PC-3 (cell line): ENCODE measurements around the gene POLD4. TPM values are rescaled to one million over a fixed set of nuclear protein-coding genes. Genes with fewer than 3 reads are reported as not detected.

Source experiments
- ATAC-seq: fragments of 200-7000 bp; cut with Tn5 transposase; 2 replicates; pipeline ENCODE4 v1.9.1; 2020; ENCODE audit warnings: mild to moderate bottlenecking, moderate library complexity
- BruUV-seq: library from RNA; stranded (reverse); fragments of 400-500 nt; replicated peaks from 2 replicates; lab custom pipeline; 2021; lab: Mats Ljungman, UMichigan
- CTCF ChIA-PET: fragments of 300-600 bp; sonication (Branson Sonifier 250); formaldehyde crosslinking; loops from one replicate; lab custom pipeline; 2022; ENCODE audit warnings: antibody characterized with exemption; lab: Charles Lee
- POLR2A ChIA-PET: fragments of 300-600 bp; sonication (Branson Sonifier 250); formaldehyde crosslinking; loops from one replicate; lab custom pipeline; 2022; ENCODE audit warnings: antibody characterized with exemption; ENCODE audit not compliant: unreplicated experiment; lab: Charles Lee
- DNase-seq: peaks from one replicate; pipeline ENCODE4 v3.0.0-alpha.2; 2015
- H2AFZ ChIP-seq: fragments of 300-600 bp; sonication (generic); 2 replicates; pipeline ENCODE4 v1.6.0; 2016; ENCODE audit warnings: antibody characterized with exemption, low read length
- H3F3A ChIP-seq: fragments of 300-600 bp; sonication (generic); one replicate; pipeline ENCODE4 v1.6.0; 2017; ENCODE audit warnings: antibody characterized with exemption, low read length, control low read depth, mild to moderate bottlenecking; ENCODE audit not compliant: unreplicated experiment
- H3K27ac ChIP-seq: fragments of 300-600 bp; sonication (generic); 2 replicates; pipeline ENCODE4 v1.5.1; 2016; ENCODE audit warnings: mild to moderate bottlenecking, low read length
- H3K27me3 ChIP-seq: fragments of 300-600 bp; sonication (generic); 2 replicates; pipeline ENCODE4 v1.6.1; 2016; ENCODE audit warnings: low read length, mixed read lengths
- H3K36me3 ChIP-seq: fragments of 300-600 bp; sonication (generic); 2 replicates; pipeline ENCODE4 v1.6.1; 2016; ENCODE audit warnings: low read depth, mixed run types, low read length, mixed read lengths
- H3K4me1 ChIP-seq: fragments of 300-600 bp; sonication (generic); 2 replicates; pipeline ENCODE4 v1.5.1; 2016; ENCODE audit warnings: low read length; ENCODE audit not compliant: insufficient read depth
- H3K4me2 ChIP-seq: fragments of 300-600 bp; sonication (generic); 2 replicates; pipeline ENCODE4 v1.6.0; 2016; ENCODE audit warnings: low read length
- H3K4me3 ChIP-seq: fragments of 300-600 bp; sonication (generic); 2 replicates; pipeline ENCODE4 v1.5.1; 2016; ENCODE audit warnings: mild to moderate bottlenecking, low read length, mixed read lengths
- H3K79me2 ChIP-seq: fragments of 300-600 bp; sonication (generic); 2 replicates; pipeline ENCODE4 v1.6.1; 2017; ENCODE audit warnings: low read length, mixed read lengths
- H3K9ac ChIP-seq: fragments of 300-600 bp; sonication (generic); 2 replicates; pipeline ENCODE4 v1.6.0; 2016; ENCODE audit warnings: mild to moderate bottlenecking, low read length
- H3K9me2 ChIP-seq: fragments of 300-600 bp; sonication (generic); replicated peaks from 2 replicates; pipeline ENCODE4 v1.6.1; 2016; ENCODE audit warnings: mixed run types, low read length, mixed read lengths
- H3K9me3 ChIP-seq: fragments of 300-600 bp; sonication (generic); 2 replicates; pipeline ENCODE4 v1.6.1; 2016; ENCODE audit warnings: low read length, mixed read lengths
- H4K20me1 ChIP-seq: fragments of 300-600 bp; sonication (generic); 2 replicates; pipeline ENCODE4 v1.6.1; 2016; ENCODE audit warnings: low read length, mixed read lengths
- CTCF ChIP-seq: fragments of 300-600 bp; sonication (generic); conservative IDR thresholded peaks from 2 replicates; pipeline ENCODE4 v1.5.1; 2017; ENCODE audit warnings: antibody characterized with exemption, low read depth, mild to moderate bottlenecking, low read length
- EZH2 ChIP-seq: fragments of 300-600 bp; sonication (generic); IDR thresholded peaks from one replicate; pipeline ENCODE4 v1.6.1; 2017; ENCODE audit warnings: antibody characterized with exemption, mild to moderate bottlenecking, low read length; ENCODE audit not compliant: unreplicated experiment
- EZH2phosphoT487 ChIP-seq: fragments of 300-600 bp; sonication (generic); IDR thresholded peaks from 2 replicates; pipeline ENCODE4 v1.6.1; 2018; ENCODE audit warnings: mild to moderate bottlenecking, antibody characterized with exemption, low read length, borderline replicate concordance
- intact Hi-C: fragments of 100-400 bp; cut with micrococcal nuclease; formaldehyde crosslinking; loops from 2 replicates; pipeline ENCODE4 v1.9.0; 2023
- total RNA-seq: library from RNA; depleted of rRNA; stranded (reverse); fragments of >200 nt; gene quantifications from 2 replicates; pipeline ENCODE4 v1.2.3, GENCODE V29; 2014

The POLD4 gene
- total RNA-seq, 1 experiment from 2014 or later, result 81.5 TPM

- peak overlapping the region; percentile 93 for H3K9ac ChIP-seq
- H3K4me2 ChIP-seq, result peak overlapping the region; percentile 98
- no TSS peak for BruUV-seq
- no peaks in the 10 kb centered on the region for H3F3A ChIP-seq
- DNase-seq (no peak), ATAC-seq (no peak)
- H2AFZ ChIP-seq, result no peak overlapping the region
- H3K9me3 ChIP-seq, result no peaks in the 10 kb centered on the region
- intact Hi-C loops, result no loop called here
- POLR2A ChIA-PET, result interaction anchor here (0.6 to 1.2 kb wide), 2 partner anchors 20 to 47 kb away, joined by 5 read pairs; partner anchors contain the start of gene POLD4
- TF ChIP-seq EZH2phosphoT487 (no peak), EZH2 (no peak), CTCF (no peak)
- H3K27ac ChIP-seq, result no peak overlapping the region
- peak overlapping the region; percentile 88 for H3K4me3 ChIP-seq
- peaks cover 24% of the 10 kb centered on the region for H3K36me3 ChIP-seq
- no peaks in the 10 kb centered on the region for H3K27me3 ChIP-seq
- peaks cover 11% of the 10 kb centered on the region for H3K4me1 ChIP-seq
- CTCF ChIA-PET, result interaction anchor here (0.9 to 1.7 kb wide), 3 partner anchors 8 to 68 kb away, joined by 3 to 15 read pairs (median 3); partner anchors contain the start of genes RAD9A and TMEM134
- no peaks in the 10 kb centered on the region for H3K9me2 ChIP-seq
- H4K20me1 ChIP-seq, result peaks cover 16% of the 10 kb centered on the region; the same call in 1 of the 2 replicates
- H3K79me2 ChIP-seq, result peaks cover 28% of the 10 kb centered on the region
Measured at GRCh38 chr11:67400251-67400941, 47.0 kb upstream of the POLD4 start.

DNA sequence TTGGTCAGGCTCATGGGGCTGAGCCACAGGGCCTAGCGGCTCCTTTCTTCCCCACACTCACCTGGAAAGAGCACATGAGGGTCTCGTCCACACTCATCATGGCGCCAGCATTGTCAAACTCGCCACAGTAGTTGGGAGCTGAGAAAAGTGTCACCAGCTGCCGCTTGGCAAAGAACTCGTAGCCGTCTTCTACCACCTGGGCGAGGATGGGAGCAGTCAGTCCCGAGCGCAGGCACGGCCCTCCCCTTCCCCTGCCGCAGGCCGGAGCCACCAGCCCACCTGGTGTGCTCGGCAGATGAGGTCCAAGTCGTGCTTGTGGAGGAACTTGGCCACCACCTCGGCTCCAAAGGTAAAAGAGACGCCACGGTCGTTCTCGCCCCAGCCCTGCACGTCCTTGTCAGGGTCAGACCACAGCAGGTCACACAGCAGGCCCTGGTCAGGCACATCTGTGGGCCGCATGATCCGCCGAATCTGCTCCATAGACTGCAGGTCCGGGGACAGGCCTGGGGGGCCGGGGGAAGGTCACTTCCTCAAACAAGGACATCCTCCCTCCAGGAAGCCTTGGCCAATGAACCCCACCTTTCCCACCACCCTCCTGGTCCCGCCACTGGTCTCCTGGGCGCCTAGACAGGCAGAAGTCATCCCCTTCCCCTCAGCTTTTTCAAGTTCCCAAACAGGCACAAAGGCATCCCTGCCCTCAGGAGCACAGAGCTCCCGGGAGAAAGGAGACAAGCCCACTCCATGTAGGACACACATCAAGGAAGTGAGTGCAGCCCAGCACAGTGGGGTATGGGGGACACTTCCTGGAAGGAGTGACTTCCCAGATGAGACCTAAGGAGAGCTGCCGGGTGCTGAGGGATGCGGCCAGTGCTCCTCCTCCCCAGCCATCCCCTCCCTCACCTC, 45.6 kb upstream of the POLD4 start:
- Histone ChIP-seq H3K9me2 (no peaks in the 10 kb centered on the region), H3K4me3 (no peak overlapping the region), H3K9me3 (no peaks in the 10 kb centered on the region), H3K27ac (no peak overlapping the region), H3K9ac (no peak overlapping the region), H3K27me3 (no peaks in the 10 kb centered on the region), H3K79me2 (peaks cover 28% of the 10 kb centered on the region), H3K4me1 (peaks cover 11% of the 10 kb centered on the region), H4K20me1 (peaks cover 16% of the 10 kb centered on the region; the same call in 1 of the 2 replicates), H3F3A (no peaks in the 10 kb centered on the region), H3K36me3 (peaks cover 24% of the 10 kb centered on the region), H2AFZ (no peak overlapping the region), H3K4me2 (no peak overlapping the region)
- no peak for DNase-seq
- no peak for TF ChIP-seq EZH2
- TF ChIP-seq EZH2phosphoT487, result no peak
- no peak for TF ChIP-seq CTCF
- ChIA-PET POLR2A (no interaction called here), CTCF (interaction anchor here (1.3 kb wide), 1 partner anchor 53 kb away, joined by 3 read pairs; no protein-coding TSS in a partner anchor)
- ATAC-seq, result no peak
- BruUV-seq, result no TSS peak
- intact Hi-C loops, result no loop called here
